ENCODE data around the gene SLC4A2.

GRCh38 chr7:151060416-151061212 is 1.2 kb downstream of the SLC4A2 start:
- no peak for TF ChIP-seq GATA2 (IDR thresholded peaks at IDR 0.05; ENCODE audit: low read depth, low read length)
- TF ChIP-seq GATA3 (IDR thresholded peaks at IDR 0.05; ENCODE audit: low read depth, low read length), result no peak
